HTR-8/SVneo (cell line): ENCODE results near the gene THADA.
"Not testable (repeated sequence)": the region's sequence is repeated elsewhere in the genome, so short reads cannot be mapped to it uniquely, and the experiment has no call there.

Source experiments
- DNase-seq: peaks from one replicate; pipeline ENCODE4 v3.0.0; 2011; ENCODE audit warnings: low spot score, mixed read lengths; ENCODE audit not compliant: insufficient read length
- FAIRE-seq: peaks from 2 replicates; lab custom pipeline; 2011; peaks lifted over from hg19 to GRCh38; lab: Jason Lieb, UNC

Gene THADA

GRCh38 chr2:43399515-43400264 lies 196.1 kb downstream of the THADA start:
- no peak for DNase-seq
- no peak for FAIRE-seq

GRCh38 chr2:43399098-43399497 lies 196.7 kb downstream of the THADA start:
- no peak for DNase-seq
- no peak for FAIRE-seq

GRCh38 chr2:43397821-43398220 lies 198.0 kb downstream of the THADA start:
- FAIRE-seq: no peak
- no peak for DNase-seq

GRCh38 chr2:43397411-43397810 lies 198.4 kb downstream of the THADA start:
- DNase-seq (no peak), FAIRE-seq (no peak)

- not testable (repeated sequence) for FAIRE-seq
Measured at GRCh38 chr2:43396344-43396743, 199.5 kb downstream of the THADA start.

GRCh38 chr2:43393918-43394317 lies 201.9 kb downstream of the THADA start:
- DNase-seq: no peak
- no peak for FAIRE-seq

More at GRCh38 chr2:43396344-43396743, 199.5 kb downstream of the THADA start:
- not testable (repeated sequence) for DNase-seq

GRCh38 chr2:43391878-43392215 lies 204.0 kb downstream of the THADA start:
- FAIRE-seq (no peak), DNase-seq (no peak)

GRCh38 chr2:43391201-43391877 lies 204.5 kb downstream of the THADA start:
- DNase-seq (no peak), FAIRE-seq (no peak)

- no peak for DNase-seq
Measured at GRCh38 chr2:43389581-43390466, 206.0 kb downstream of the THADA start.

GRCh38 chr2:43388371-43388770 lies 207.5 kb downstream of the THADA start:
- no peak for DNase-seq
- no peak for FAIRE-seq

More at GRCh38 chr2:43389581-43390466, 206.0 kb downstream of the THADA start:
- peak; percentile 4 for FAIRE-seq

GRCh38 chr2:43387092-43388062 lies 208.5 kb downstream of the THADA start:
- FAIRE-seq: no peak
- no peak for DNase-seq

GRCh38 chr2:43386679-43387078 lies 209.2 kb downstream of the THADA start:
- not testable (repeated sequence) for DNase-seq, FAIRE-seq

GRCh38 chr2:43384143-43384542 lies 211.7 kb downstream of the THADA start:
- DNase-seq (no peak), FAIRE-seq (no peak)

GRCh38 chr2:43383533-43383932 lies 212.3 kb downstream of the THADA start:
- no peak for DNase-seq
- no peak for FAIRE-seq

GRCh38 chr2:43379494-43379893 lies 216.3 kb downstream of the THADA start:
- FAIRE-seq (no peak), DNase-seq (no peak)

GRCh38 chr2:43377327-43377726 lies 218.5 kb downstream of the THADA start:
- no peak for DNase-seq
- FAIRE-seq: no peak

- FAIRE-seq: no peak
- DNase-seq: no peak
Measured at GRCh38 chr2:43376523-43377198, 219.2 kb downstream of the THADA start.

GRCh38 chr2:43375746-43376522 lies 219.9 kb downstream of the THADA start:
- DNase-seq: no peak
- FAIRE-seq: peak; percentile 57
